GM12878 (cell line): ENCODE results near the gene PID1. TPM values are rescaled to one million over a fixed set of nuclear protein-coding genes. Genes with fewer than 3 reads are reported as not detected.

ENCODE experiments used
- ATAC-seq: fragments of 200-7000 bp; cut with Tn5 transposase; 3 replicates; pipeline ENCODE4 v1.9.1; 2020; ENCODE audit warnings: mild to moderate bottlenecking, moderate library complexity
- BruUV-seq: library from RNA; stranded (reverse); fragments of 400-500 nt; replicated peaks from 2 replicates; lab custom pipeline; 2021; lab: Mats Ljungman, UMichigan
- CTCF ChIA-PET: fragments of 300-600 bp; sonication (Branson Sonifier 250); formaldehyde crosslinking; extraction: SDS; loops from one replicate; lab custom pipeline; 2021; ENCODE audit warnings: inconsistent platforms; lab: Yijun Ruan, JAX
- POLR2A ChIA-PET: fragments of 350-600 bp; formaldehyde crosslinking; extraction: SDS; loops from one replicate; lab custom pipeline; 2021; ENCODE audit warnings: inconsistent platforms; lab: Charles Lee
- RAD21 ChIA-PET: fragments of 300-600 bp; sonication (Branson Sonifier 250); formaldehyde crosslinking; loops from one replicate; lab custom pipeline; 2023; ENCODE audit warnings: antibody characterized with exemption; ENCODE audit not compliant: unreplicated experiment; lab: Charles Lee
- SMC1A ChIA-PET: fragments of 300-600 bp; sonication (Branson Sonifier 250); formaldehyde crosslinking; loops from one replicate; lab custom pipeline; 2023; ENCODE audit not compliant: unreplicated experiment, uncharacterized antibody; lab: Charles Lee
- DNase-seq: peaks from one replicate; pipeline ENCODE4 v3.0.0-alpha.2; 2011; ENCODE audit warnings: low read depth, low spot score
- FAIRE-seq: peaks from 3 replicates; lab custom pipeline; 2011; peaks lifted over from hg19 to GRCh38; lab: Jason Lieb, UNC
- H2AFZ ChIP-seq: 2 replicates; pipeline ENCODE4 v1.6.0; 2011; ENCODE audit warnings: low read depth, low read length, control low read depth; ENCODE audit not compliant: control insufficient read depth
- H3K27ac ChIP-seq: 2 replicates; pipeline ENCODE4 v1.5.1; 2011; ENCODE audit warnings: control low read depth; ENCODE audit not compliant: control insufficient read depth, insufficient read depth
- H3K27me3 ChIP-seq, 2 experiments: replicated peaks in 1 of 2; 2 replicates each; pipeline versions ENCODE4 v1.6.0 to v1.6.1; 2011; ENCODE audit warnings: low read length in 1 of 2; ENCODE audit not compliant: control insufficient read depth in 2 of 2, insufficient read depth in 2 of 2
- H3K36me3 ChIP-seq, 2 experiments: 2 replicates each; pipeline ENCODE4 v1.5.1; 2011; ENCODE audit warnings: low read length in 1 of 2; ENCODE audit not compliant: control insufficient read depth in 2 of 2, insufficient read depth in 2 of 2
- H3K4me1 ChIP-seq: 2 replicates; pipeline ENCODE4 v1.6.1; 2011; ENCODE audit warnings: mild to moderate bottlenecking, low read length, moderate library complexity, mixed read lengths; ENCODE audit not compliant: control insufficient read depth, insufficient read depth
- H3K4me2 ChIP-seq: 2 replicates; pipeline ENCODE4 v1.6.0; 2011; ENCODE audit warnings: control low read depth; ENCODE audit not compliant: control insufficient read depth, insufficient read depth
- H3K4me3 ChIP-seq: fragments of 200-600 bp; sonication (generic); 2 replicates; pipeline ENCODE4 v1.5.1; 2016
- H3K79me2 ChIP-seq: 2 replicates; pipeline ENCODE4 v1.6.0; 2011; ENCODE audit warnings: low read length; ENCODE audit not compliant: control insufficient read depth, insufficient read depth
- H3K9ac ChIP-seq: 2 replicates; pipeline ENCODE4 v1.8.0; 2011; ENCODE audit warnings: low read length, control low read depth, mixed read lengths; ENCODE audit not compliant: control insufficient read depth, insufficient read depth
- H3K9me3 ChIP-seq: replicated peaks from 3 replicates; pipeline ENCODE4 v1.5.1; 2011; ENCODE audit warnings: mild to moderate bottlenecking, low read length; ENCODE audit not compliant: control insufficient read depth, insufficient read depth
- H4K20me1 ChIP-seq: 2 replicates; pipeline ENCODE4 v1.6.0; 2011; ENCODE audit not compliant: control insufficient read depth, insufficient read depth
- BACH1 ChIP-seq: fragments of 450-650 bp; IDR thresholded peaks from 2 replicates; pipeline ENCODE4 v1.6.1; 2017; ENCODE audit warnings: mild to moderate bottlenecking, borderline replicate concordance
- BHLHE40 ChIP-seq, 2 experiments: fragments of 450-650 bp in 1 of 2; IDR thresholded peaks; 2 replicates each; pipeline ENCODE4 v1.6.1; 2011 to 2017; ENCODE audit warnings: low read depth in 2 of 2, borderline replicate concordance in 1 of 2, improper control_type of control experiment in 1 of 2, low read length in 1 of 2, mild to moderate bottlenecking in 1 of 2
- CBFB ChIP-seq: IDR thresholded peaks from 2 replicates; pipeline ENCODE4 v1.6.1; 2016; ENCODE audit warnings: antibody characterized with exemption, low read depth
- CREM ChIP-seq: IDR thresholded peaks from 2 replicates; pipeline ENCODE4 v1.6.1; 2014; ENCODE audit warnings: antibody characterized with exemption, low read depth
- GATAD2B ChIP-seq: fragments of 450-650 bp; conservative IDR thresholded peaks from 2 replicates; pipeline ENCODE4 v1.6.1; 2017; ENCODE audit warnings: low read depth, mild to moderate bottlenecking, moderate library complexity
- HSF1 ChIP-seq: fragments of 150-350 bp; IDR thresholded peaks from 2 replicates; pipeline ENCODE4 v1.6.1; 2014; ENCODE audit warnings: mild to moderate bottlenecking, low read depth, low read length
- MEF2A ChIP-seq: IDR thresholded peaks from 2 replicates; pipeline ENCODE4 v1.6.1; 2011; ENCODE audit warnings: low read depth, mild to moderate bottlenecking, low read length, moderate library complexity; ENCODE audit not compliant: insufficient read depth
- NFXL1 ChIP-seq: fragments of 450-650 bp; IDR thresholded peaks from 2 replicates; pipeline ENCODE4 v1.6.1; 2017; ENCODE audit warnings: antibody characterized with exemption, mild to moderate bottlenecking, borderline replicate concordance
- NR2C2 ChIP-seq: IDR thresholded peaks from 2 replicates; pipeline ENCODE4 v1.6.1; 2011; ENCODE audit warnings: borderline replicate concordance, low read depth; ENCODE audit not compliant: control insufficient read depth, insufficient read length
- POLR2AphosphoS5 ChIP-seq: IDR thresholded peaks from 2 replicates; pipeline ENCODE4 v1.6.1; 2011; ENCODE audit warnings: mild to moderate bottlenecking, low read length, inconsistent platforms
- PRDM15 ChIP-seq: fragments of 450-650 bp; formaldehyde crosslinking; IDR thresholded peaks from 2 replicates; pipeline ENCODE4 v1.4.0; 2020; ENCODE audit warnings: mild to moderate bottlenecking, moderate library complexity
- RUNX3 ChIP-seq: IDR thresholded peaks from 2 replicates; pipeline ENCODE4 v1.6.1; 2012; ENCODE audit warnings: low read length, inconsistent platforms
- STAT3 ChIP-seq: IDR thresholded peaks from 2 replicates; pipeline ENCODE4 v1.6.1; 2011; ENCODE audit warnings: low read depth, low read length, improper control_type of control experiment
- TCF7 ChIP-seq: IDR thresholded peaks from 2 replicates; pipeline ENCODE4 v1.6.1; 2014; ENCODE audit warnings: antibody characterized with exemption, borderline replicate concordance
- YBX1 ChIP-seq: fragments of 450-650 bp; IDR thresholded peaks from 2 replicates; pipeline ENCODE4 v1.6.1; 2016; ENCODE audit warnings: antibody characterized with exemption
- WGBS: methylation state at CpG from one replicate; pipeline ENCODE4 v1.1.6; 2016; ENCODE audit warnings: low lambda C conversion rate; ENCODE audit not compliant: insufficient replicate concordance, insufficient coverage; ENCODE audit errors: missing lambda C conversion rate; 5-methylcytosine and 5-hydroxymethylcytosine counted together
- in situ Hi-C: fragments of 300-500 bp; cut with MboI; formaldehyde crosslinking; loops from 9 replicates; pipeline ENCODE4 v1.14.3; 2018; ENCODE audit warnings: mixed read lengths
- intact Hi-C: fragments of 100-400 bp; cut with micrococcal nuclease; formaldehyde crosslinking; loops from one replicate; pipeline ENCODE4 v1.14.2; 2022; ENCODE audit not compliant: unreplicated experiment
- polyA plus RNA-seq, 11 experiments: library from polyadenylated mRNA; depleted of rRNA in 4 of 11; unstranded in 6 of 11; stranded (reverse) in 5 of 11; fragments of >200 nt; fragmentation: Nextera tagmentation in 4 of 11; fragmentation: Illumina TruSeq in 1 of 11; extraction: Ambion mirVana in 4 of 11; extraction: Trizol in 1 of 11; gene quantifications; 1 replicate in 1 of 11; 2 replicates in 10 of 11; pipeline versions ENCODE4 v1.2.1 to v1.2.3, GENCODE V29; 2011 to 2016; ENCODE audit warnings: inconsistent platforms in 2 of 11, missing spikeins in 2 of 11, low read depth in 1 of 11
- total RNA-seq, 4 experiments: library from RNA; depleted of rRNA in 3 of 4; stranded (reverse); fragments of >200 nt in 3 of 4; fragmentation: Illumina TruSeq in 1 of 4; extraction: Trizol in 1 of 4; gene quantifications; 2 replicates each; pipeline versions ENCODE4 v1.2.1 to v1.2.3, GENCODE V29; 2013 to 2021

PID1 gene
- total and polyA plus RNA-seq, 10 of the 15 experiments (the other 5 are each of a cell fraction or from before 2014, with no cell fraction given): not detected

GRCh38 chr2:229085439-229085838, 185.6 kb downstream of the PID1 start:
- BruUV-seq: no TSS peak
- no peak overlapping the region for H3K27ac ChIP-seq
- in situ Hi-C loops (no loop called here), intact Hi-C loops (no loop called here)
- H3K4me2 ChIP-seq: no peak overlapping the region
- no peak overlapping the region for H3K4me3 ChIP-seq
- no peaks in the 10 kb centered on the region for H3K27me3 ChIP-seq
- ATAC-seq: no peak
- no peak for DNase-seq
- ChIA-PET POLR2A (interaction anchor here (0.5 kb wide), 1 partner anchor 1855 kb away, joined by 3 read pairs; no protein-coding TSS in a partner anchor), SMC1A (interaction anchor here (0.9 kb wide), 1 partner anchor 145 kb away, joined by 3 read pairs; no protein-coding TSS in a partner anchor), RAD21 (no interaction called here), CTCF (no interaction called here)
- no peak for FAIRE-seq
- H3K9ac ChIP-seq: no peak overlapping the region
- no peaks in the 10 kb centered on the region for H3K79me2 ChIP-seq
- TF ChIP-seq HSF1: no peak
- TF ChIP-seq BHLHE40 (IDR thresholded peaks at IDR 0.05; ENCODE audit: borderline replicate concordance in 1 of 2, low read depth in 2 of 2, low read length in 1 of 2): no peak
- TF ChIP-seq NFXL1: no peak
- no peak for TF ChIP-seq BACH1
- TF ChIP-seq YBX1: no peak
- no peak for TF ChIP-seq RUNX3
- no peak for TF ChIP-seq GATAD2B
- no peaks in the 10 kb centered on the region for H3K9me3 ChIP-seq
- no peak overlapping the region for H2AFZ ChIP-seq
- no peaks in the 10 kb centered on the region for H3K4me1 ChIP-seq
- H3K36me3 ChIP-seq: no peaks in the 10 kb centered on the region
- no peaks in the 10 kb centered on the region for H4K20me1 ChIP-seq

GRCh38 chr2:229084447-229084846, 186.6 kb downstream of the PID1 start:
- ChIA-PET POLR2A (interaction anchor here (0.5 kb wide), 1 partner anchor 12 kb away, joined by 4 read pairs; no protein-coding TSS in a partner anchor), RAD21 (no interaction called here), CTCF (no interaction called here), SMC1A (interaction anchor here (0.6 to 0.9 kb wide), 2 partner anchors 26 to 146 kb away, joined by 3 to 4 read pairs; no protein-coding TSS in a partner anchor)
- Histone ChIP-seq H3K36me3 (no peaks in the 10 kb centered on the region), H2AFZ (no peak overlapping the region), H3K4me2 (no peak overlapping the region), H3K4me1 (no peaks in the 10 kb centered on the region), H3K9ac (no peak overlapping the region), H3K27ac (no peak overlapping the region), H3K4me3 (no peak overlapping the region), H3K27me3 (no peaks in the 10 kb centered on the region), H3K79me2 (no peaks in the 10 kb centered on the region), H4K20me1 (no peaks in the 10 kb centered on the region), H3K9me3 (no peaks in the 10 kb centered on the region)
- 6% methylated on average over 5 of the region's 5 CpGs for WGBS
- DNase-seq: no peak
- no peak for FAIRE-seq
- ATAC-seq: no peak
- intact Hi-C loops: no loop called here
- BruUV-seq: no TSS peak
- in situ Hi-C loops: no loop called here
- TF ChIP-seq CREM (no peak), PRDM15 (no peak), NR2C2 (no peak), MEF2A (no peak), POLR2AphosphoS5 (no peak), TCF7 (no peak), STAT3 (no peak), CBFB (no peak)
